Uterus (tissue), 4 donors: ENCODE results near the gene DACT1. TPM values are rescaled to one million over a fixed set of nuclear protein-coding genes. Genes with fewer than 3 reads are reported as not detected.

Experiments
- DNase-seq, 2 donors: peaks; one replicate each; pipeline ENCODE4 v3.0.0-alpha.2; 2019 to 2020
- H3K27ac ChIP-seq, 2 donors: fragments of 200-600 bp; sonication (generic); 1 replicate in 1 of 2; 2 replicates in 1 of 2; pipeline ENCODE4 v1.5.1; 2016 to 2018
- H3K27me3 ChIP-seq, 2 donors: fragments of 200-600 bp; sonication (generic); one replicate each; pipeline ENCODE4 v1.5.1; 2018 to 2019; ENCODE audit warnings: control low read depth in 1 of 2
- H3K36me3 ChIP-seq, 2 donors: fragments of 200-600 bp; sonication (generic); one replicate each; pipeline ENCODE4 v1.5.1; 2019; ENCODE audit warnings: control low read depth in 1 of 2
- H3K4me1 ChIP-seq, 2 donors: fragments of 200-600 bp; sonication (generic); one replicate each; pipeline ENCODE4 v1.5.1; 2018 to 2019; ENCODE audit warnings: control low read depth in 1 of 2
- H3K4me3 ChIP-seq, 2 donors: fragments of 200-600 bp; sonication (generic); 1 replicate in 1 of 2; 2 replicates in 1 of 2; pipeline ENCODE4 v1.5.1; 2018 to 2019; ENCODE audit warnings: mild to moderate bottlenecking in 1 of 2
- H3K9me3 ChIP-seq, 2 donors: fragments of 200-600 bp; sonication (generic); one replicate each; pipeline ENCODE4 v1.5.1; 2019; ENCODE audit warnings: control low read depth in 1 of 2
- CTCF ChIP-seq, 4 experiments: fragments of 200-600 bp in 2 of 4; fragments of 450-650 bp in 2 of 4; sonication (generic) in 2 of 4; IDR thresholded peaks; one replicate each; pipeline ENCODE4 v1.5.1; 2016 to 2019; ENCODE audit warnings: antibody characterized with exemption in 4 of 4, mild to moderate bottlenecking in 2 of 4, moderate library complexity in 1 of 4
- POLR2A ChIP-seq, 2 donors: fragments of 450-650 bp; IDR thresholded peaks; one replicate each; pipeline ENCODE4 v1.6.1; 2016; ENCODE audit warnings: antibody characterized with exemption in 2 of 2, mild to moderate bottlenecking in 1 of 2, moderate library complexity in 1 of 2
- intact Hi-C: fragments of 100-400 bp; cut with DNase I; formaldehyde crosslinking; loops from one replicate; pipeline ENCODE4 v1.15.1; 2023; ENCODE audit warnings: low total_unique reads
- total RNA-seq, 4 donors: library from RNA; depleted of rRNA in 3 of 4; stranded (reverse); fragments of >200 nt in 3 of 4; gene quantifications; one replicate each; pipeline versions ENCODE4 v1.1.0 to v1.2.4, GENCODE V29; 2014 to 2023
- donor health status: DM: yes; HTN: yes; CAD: no.

Gene DACT1
- total RNA-seq, 4 donors from 2014 or later: 1.5 to 49.6 (median 10.5) TPM

GRCh38 chr14:58617619-58618018 lies 20.1 kb upstream of the DACT1 start:
- Histone ChIP-seq H3K27ac (no peak overlapping the region), H3K27me3 (no peaks in the 10 kb centered on the region), H3K36me3 (no peaks in the 10 kb centered on the region), H3K4me3 (no peak overlapping the region), H3K9me3 (no peaks in the 10 kb centered on the region), H3K4me1 (no peaks in the 10 kb centered on the region)
- intact Hi-C loops: no loop called here
- no peak for TF ChIP-seq POLR2A (IDR thresholded peaks at IDR 0.05)
- TF ChIP-seq CTCF (IDR thresholded peaks at IDR 0.05): no peak
- no peak for DNase-seq

GRCh38 chr14:58620011-58620410 lies 17.8 kb upstream of the DACT1 start:
- TF ChIP-seq CTCF (IDR thresholded peaks at IDR 0.05) (no peak), POLR2A (IDR thresholded peaks at IDR 0.05) (no peak)
- intact Hi-C loops: no loop called here
- H3K27me3 ChIP-seq: no peaks in the 10 kb centered on the region
- no peaks in the 10 kb centered on the region for H3K36me3 ChIP-seq
- DNase-seq: no peak
- no peak overlapping the region for H3K4me3 ChIP-seq
- H3K4me1 ChIP-seq: no peaks in the 10 kb centered on the region
- H3K9me3 ChIP-seq: no peaks in the 10 kb centered on the region
- no peak overlapping the region for H3K27ac ChIP-seq

GRCh38 chr14:58625438-58625837 lies 12.3 kb upstream of the DACT1 start:
- no peaks in the 10 kb centered on the region for H3K36me3 ChIP-seq
- TF ChIP-seq POLR2A (IDR thresholded peaks at IDR 0.05) (no peak), CTCF (IDR thresholded peaks at IDR 0.05) (no peak)
- no peaks in the 10 kb centered on the region for H3K4me1 ChIP-seq
- no peak overlapping the region for H3K27ac ChIP-seq
- DNase-seq: no peak
- intact Hi-C loops: no loop called here
- no peaks in the 10 kb centered on the region for H3K9me3 ChIP-seq
- H3K27me3 ChIP-seq: no peaks in the 10 kb centered on the region
- no peak overlapping the region for H3K4me3 ChIP-seq

- no peaks in the 10 kb centered on the region for H3K9me3 ChIP-seq
- no peaks in the 10 kb centered on the region for H3K4me1 ChIP-seq
- H3K36me3 ChIP-seq: no peaks in the 10 kb centered on the region
- H3K27ac ChIP-seq: no peak overlapping the region
- intact Hi-C loops: no loop called here
- no peak overlapping the region for H3K4me3 ChIP-seq
- no peaks in the 10 kb centered on the region for H3K27me3 ChIP-seq
- no peak for DNase-seq
- no peak for TF ChIP-seq CTCF (IDR thresholded peaks at IDR 0.05)
- no peak for TF ChIP-seq POLR2A (IDR thresholded peaks at IDR 0.05)
Measured at GRCh38 chr14:58626431-58626831, 11.3 kb upstream of the DACT1 start.

- no peaks in the 10 kb centered on the region for H3K36me3 ChIP-seq
- no peaks in the 10 kb centered on the region for H3K27me3 ChIP-seq
- no peak for DNase-seq
- H3K9me3 ChIP-seq: no peaks in the 10 kb centered on the region
- H3K4me3 ChIP-seq: no peak overlapping the region
- intact Hi-C loops: no loop called here
- TF ChIP-seq CTCF (IDR thresholded peaks at IDR 0.05) (no peak), POLR2A (IDR thresholded peaks at IDR 0.05) (no peak)
- H3K27ac ChIP-seq: no peak overlapping the region
- no peaks in the 10 kb centered on the region for H3K4me1 ChIP-seq
Measured at GRCh38 chr14:58628406-58628805, 9.4 kb upstream of the DACT1 start.
